Kidney (tissue), 14 donors: ENCODE results near the gene USP6NL. TPM values are rescaled to one million over a fixed set of nuclear protein-coding genes. Genes with fewer than 3 reads are reported as not detected.

Experiments used
- DNase-seq, 5 donors: peaks; one replicate each; pipeline ENCODE4 v3.0.0-alpha.2; 2013 to 2020
- FAIRE-seq: peaks from 2 replicates; lab custom pipeline; 2012; peaks lifted over from hg19 to GRCh38; lab: Jason Lieb, UNC
- H3K27ac ChIP-seq, 2 donors: one replicate each; pipeline ENCODE4 v1.7.0; 2013; ENCODE audit warnings: low read depth in 2 of 2, low read length in 2 of 2, inconsistent platforms in 1 of 2
- H3K27me3 ChIP-seq: one replicate; pipeline ENCODE4 v1.7.1; 2013; ENCODE audit warnings: low read length, inconsistent platforms; ENCODE audit not compliant: control insufficient read depth, insufficient read depth
- H3K36me3 ChIP-seq, 3 donors: one replicate each; pipeline versions ENCODE4 v1.7.0 to v1.7.1; 2013; ENCODE audit warnings: low read length in 3 of 3, control low read depth in 1 of 3, inconsistent platforms in 1 of 3; ENCODE audit not compliant: insufficient read depth in 3 of 3, control insufficient read depth in 2 of 3
- H3K4me1 ChIP-seq, 3 donors: one replicate each; pipeline versions ENCODE4 v1.7.0 to v1.7.1; 2013; ENCODE audit warnings: low read length in 3 of 3, inconsistent platforms in 1 of 3, low read depth in 1 of 3; ENCODE audit not compliant: control insufficient read depth in 2 of 3, insufficient read depth in 2 of 3
- H3K4me3 ChIP-seq, 3 donors: one replicate each; pipeline versions ENCODE4 v1.7.0 to v1.8.1; 2013; ENCODE audit warnings: low read length in 3 of 3, control low read depth in 1 of 3, inconsistent platforms in 1 of 3
- H3K9ac ChIP-seq, 3 donors: one replicate each; pipeline versions ENCODE4 v1.7.0 to v1.7.1; 2013; ENCODE audit warnings: low read length in 3 of 3, control low read depth in 1 of 3, inconsistent platforms in 1 of 3
- H3K9me3 ChIP-seq, 3 donors: one replicate each; pipeline versions ENCODE4 v1.7.0 to v1.7.1; 2013; ENCODE audit warnings: low read length in 3 of 3, control low read depth in 1 of 3, inconsistent platforms in 1 of 3; ENCODE audit not compliant: control insufficient read depth in 2 of 3, insufficient read depth in 1 of 3
- intact Hi-C: fragments of 100-400 bp; cut with DNase I; formaldehyde crosslinking; loops from one replicate; pipeline ENCODE4 v1.11.1; 2022
- polyA plus RNA-seq: library from polyadenylated mRNA; stranded (reverse); fragments of 350-450 nt; fragmentation: Illumina TruSeq; extraction: RNeasy Lipid Tissue Mini Kit (QIAGEN cat#74804); gene quantifications from one replicate; pipeline ENCODE4 v1.2.3, GENCODE V29; 2014; ENCODE audit warnings: low read depth, low replicate concordance; ENCODE audit not compliant: insufficient read depth
- total RNA-seq: library from RNA; stranded (reverse); fragmentation: NEBNext Ultra II Directional; extraction: Animal tissue kit (Norgen Biotek cat#: 25700); gene quantifications from one replicate; pipeline ENCODE4 v1.2.1, GENCODE V29; 2021
- TF ChIP-seq, protein P1 (sequence below): IDR thresholded peaks from 3 replicates; pipeline ENCODE4 v1.5.1; 2012; ENCODE audit warnings: mild to moderate bottlenecking, moderate library complexity, borderline replicate concordance; ENCODE audit not compliant: insufficient read depth; ENCODE audit errors: extremely low read depth
- donor health status: control.
- donor health status: control.
- donor health status: control.
- donor health status: control.
- donor health status: control.
- donor health status: DM: yes; HTN: yes; CAD: no.
- donor health status: Normal renal cell carcinoma (clear cell type).

Gene USP6NL
- total and polyA plus RNA-seq, 2 donors from 2014 or later, result 4.5 to 17.7 TPM

DNA sequence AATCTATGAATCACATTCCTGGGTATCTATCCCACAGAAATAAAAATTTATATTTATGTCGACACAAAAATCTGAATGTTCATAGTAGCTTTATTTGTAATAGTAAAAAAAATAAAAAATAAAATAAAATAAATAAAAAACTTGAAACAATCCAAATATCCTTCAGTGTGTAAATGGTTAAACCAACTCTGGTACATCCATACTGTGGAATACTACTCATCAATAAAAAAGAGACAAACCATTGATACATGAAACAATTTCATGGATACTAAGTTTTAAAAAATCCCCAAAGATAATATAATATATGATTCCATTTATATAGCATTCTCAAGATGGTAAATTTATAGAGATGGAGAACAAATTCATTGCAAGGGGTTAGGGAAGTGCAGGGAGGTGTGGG, 48.6 kb downstream of the USP6NL start:
- intact Hi-C loops, result no loop called here
- Histone ChIP-seq H3K9ac (no peak overlapping the region), H3K36me3 (no peaks in the 10 kb centered on the region), H3K4me3 (no peak overlapping the region), H3K4me1 (peaks cover 0 to 7% (median 0%) of the 10 kb centered on the region in 3 donors), H3K27ac (no peak overlapping the region), H3K27me3 (no peaks in the 10 kb centered on the region), H3K9me3 (no peaks in the 10 kb centered on the region)
- DNase-seq (no peak), FAIRE-seq (peak; percentile 42)
- TF ChIP-seq, protein P1, sequence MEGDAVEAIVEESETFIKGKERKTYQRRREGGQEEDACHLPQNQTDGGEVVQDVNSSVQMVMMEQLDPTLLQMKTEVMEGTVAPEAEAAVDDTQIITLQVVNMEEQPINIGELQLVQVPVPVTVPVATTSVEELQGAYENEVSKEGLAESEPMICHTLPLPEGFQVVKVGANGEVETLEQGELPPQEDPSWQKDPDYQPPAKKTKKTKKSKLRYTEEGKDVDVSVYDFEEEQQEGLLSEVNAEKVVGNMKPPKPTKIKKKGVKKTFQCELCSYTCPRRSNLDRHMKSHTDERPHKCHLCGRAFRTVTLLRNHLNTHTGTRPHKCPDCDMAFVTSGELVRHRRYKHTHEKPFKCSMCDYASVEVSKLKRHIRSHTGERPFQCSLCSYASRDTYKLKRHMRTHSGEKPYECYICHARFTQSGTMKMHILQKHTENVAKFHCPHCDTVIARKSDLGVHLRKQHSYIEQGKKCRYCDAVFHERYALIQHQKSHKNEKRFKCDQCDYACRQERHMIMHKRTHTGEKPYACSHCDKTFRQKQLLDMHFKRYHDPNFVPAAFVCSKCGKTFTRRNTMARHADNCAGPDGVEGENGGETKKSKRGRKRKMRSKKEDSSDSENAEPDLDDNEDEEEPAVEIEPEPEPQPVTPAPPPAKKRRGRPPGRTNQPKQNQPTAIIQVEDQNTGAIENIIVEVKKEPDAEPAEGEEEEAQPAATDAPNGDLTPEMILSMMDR, result no peak

DNA sequence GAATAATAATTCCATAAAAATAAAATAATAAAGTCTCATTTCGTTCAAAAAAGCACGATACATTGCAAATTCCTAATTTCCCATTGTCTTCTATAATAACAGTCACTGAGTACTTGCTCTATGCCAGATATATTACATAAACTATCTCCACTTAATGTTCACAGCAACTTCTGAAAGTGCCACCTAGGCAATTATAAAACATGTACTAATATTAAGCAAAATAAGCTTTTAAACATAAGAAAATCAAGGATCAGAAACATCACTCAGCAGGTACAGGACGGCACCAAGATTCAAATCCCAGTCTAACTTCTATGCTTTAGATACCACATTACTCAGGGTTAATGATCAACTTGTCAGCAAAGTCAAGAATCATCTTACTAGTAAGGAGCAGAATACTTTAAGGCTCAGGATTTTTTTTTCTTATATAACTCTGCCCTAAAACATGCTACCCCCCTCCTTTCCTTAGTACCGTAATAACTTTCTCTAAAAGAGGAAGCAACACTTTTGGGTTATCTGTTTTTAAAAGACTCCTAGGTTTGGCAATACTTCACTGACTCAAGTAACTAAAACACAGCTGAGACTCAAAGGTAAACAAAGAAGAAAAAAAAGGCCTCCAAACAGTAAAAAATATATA, 51.3 kb downstream of the USP6NL start:
- DNase-seq (peak in 2 of 5 donors; percentile 64 to 70), FAIRE-seq (peak; percentile 88)
- H3K27ac ChIP-seq, result no peak overlapping the region
- H3K9ac ChIP-seq, result no peak overlapping the region
- intact Hi-C loops, result no loop called here
- H3K27me3 ChIP-seq, result no peaks in the 10 kb centered on the region
- no peaks in the 10 kb centered on the region for H3K4me1 ChIP-seq
- TF ChIP-seq, protein P1, result no peak
- no peak overlapping the region for H3K4me3 ChIP-seq
- H3K36me3 ChIP-seq, result no peaks in the 10 kb centered on the region
- H3K9me3 ChIP-seq, result no peaks in the 10 kb centered on the region

DNA sequence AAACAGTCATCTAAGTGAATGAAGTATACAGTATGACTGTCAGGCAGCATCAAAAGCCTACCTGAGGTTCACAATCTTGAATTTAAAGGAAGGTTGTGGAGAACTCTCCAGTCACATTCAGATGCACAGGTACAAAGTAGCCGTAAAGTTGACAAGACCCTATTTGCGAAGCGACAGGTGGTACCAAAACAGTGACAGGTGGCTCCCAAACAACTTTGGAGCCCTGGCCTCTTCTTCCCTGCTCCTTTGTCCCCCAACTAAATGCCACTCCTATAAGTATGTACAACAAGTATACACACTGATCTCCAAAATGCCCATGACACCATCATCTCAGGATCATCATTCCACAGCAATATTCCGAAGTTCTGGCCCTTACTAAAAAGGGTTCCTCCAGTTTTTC, 53.5 kb downstream of the USP6NL start:
- TF ChIP-seq, protein P1, result no peak
- Histone ChIP-seq H3K4me1 (no peaks in the 10 kb centered on the region), H3K4me3 (no peak overlapping the region), H3K9ac (no peak overlapping the region), H3K27ac (no peak overlapping the region), H3K36me3 (no peaks in the 10 kb centered on the region), H3K9me3 (no peaks in the 10 kb centered on the region), H3K27me3 (no peaks in the 10 kb centered on the region)
- DNase-seq (no peak), FAIRE-seq (no peak)
- intact Hi-C loops, result no loop called here

DNA sequence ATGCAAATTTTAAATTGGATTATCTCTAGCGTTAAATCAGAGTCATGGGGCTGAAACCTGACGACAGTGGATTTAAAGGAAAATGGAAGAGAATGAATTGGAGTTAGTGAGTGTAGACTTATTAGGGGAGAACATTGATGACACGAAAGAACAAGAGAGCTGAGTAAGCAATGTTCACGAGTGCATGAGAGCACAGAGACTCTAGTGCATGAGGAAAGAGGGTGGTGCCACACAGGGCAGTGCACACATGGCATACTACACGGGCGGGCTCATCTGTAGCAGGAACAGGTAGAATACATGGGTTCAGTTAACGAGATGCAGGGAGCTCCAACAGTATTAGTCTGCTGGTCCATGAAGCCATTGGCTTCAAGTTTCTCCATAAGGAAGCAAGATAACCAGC, 53.9 kb downstream of the USP6NL start:
- Histone ChIP-seq H3K9me3 (no peaks in the 10 kb centered on the region), H3K4me1 (no peaks in the 10 kb centered on the region), H3K9ac (no peak overlapping the region), H3K36me3 (no peaks in the 10 kb centered on the region), H3K27ac (no peak overlapping the region), H3K27me3 (no peaks in the 10 kb centered on the region), H3K4me3 (no peak overlapping the region)
- intact Hi-C loops, result no loop called here
- TF ChIP-seq, protein P1, result no peak
- DNase-seq (no peak), FAIRE-seq (no peak)
